ENCODE measurements around the gene C1orf210.

C1orf210 gene

DNA sequence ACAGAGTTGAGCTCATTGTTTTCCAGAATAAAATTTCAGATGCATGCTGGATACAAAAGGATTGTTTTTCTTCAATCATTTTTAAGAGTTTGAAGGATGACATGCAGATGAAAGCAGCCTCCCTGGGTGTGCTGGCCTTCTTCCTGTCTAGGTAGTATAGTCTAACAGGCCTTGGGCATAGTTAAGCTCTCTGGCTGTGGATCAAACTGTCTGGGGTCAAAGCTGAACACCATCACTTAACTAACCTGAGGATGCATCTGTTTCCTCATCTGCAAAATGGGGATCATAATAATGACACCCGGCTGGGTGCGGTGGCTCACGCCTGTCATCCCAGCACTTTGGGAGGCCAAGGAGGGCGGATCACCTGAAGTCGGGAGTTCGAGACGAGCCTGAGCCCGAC is 9.4 kb upstream of the C1orf210 start:
- TF ChIP-seq ISL1 (CRISPR knock-in tag; IDR thresholded peaks at IDR 0.05) (no peak), ZNF70 (CRISPR knock-in tag; IDR thresholded peaks at IDR 0.05) (no peak), TCF4 (CRISPR knock-in tag; IDR thresholded peaks at IDR 0.05; ENCODE audit: borderline replicate concordance) (no peak), ZFP3 (CRISPR knock-in tag; IDR thresholded peaks at IDR 0.05) (no peak), POU6F1 (CRISPR knock-in tag; IDR thresholded peaks at IDR 0.05; ENCODE audit: borderline replicate concordance, low read depth) (no peak), SNAI2 (CRISPR knock-in tag; IDR thresholded peaks at IDR 0.05) (no peak), TOX (CRISPR knock-in tag; IDR thresholded peaks at IDR 0.05; ENCODE audit: borderline replicate concordance) (no peak), ESRRG (CRISPR knock-in tag; IDR thresholded peaks at IDR 0.05) (no peak), ZC3H10 (CRISPR knock-in tag; IDR thresholded peaks at IDR 0.05) (no peak), ARNTL (CRISPR knock-in tag; IDR thresholded peaks at IDR 0.05; ENCODE audit: borderline replicate concordance, low read depth) (no peak), ZNF8 (CRISPR knock-in tag; IDR thresholded peaks at IDR 0.05) (no peak), CSDC2 (CRISPR knock-in tag; IDR thresholded peaks at IDR 0.05) (no peak), ZNF565 (CRISPR knock-in tag; conservative IDR thresholded peaks at IDR 0.05; ENCODE audit: low read depth) (no peak)
- TF ChIP-seq, protein P1, sequence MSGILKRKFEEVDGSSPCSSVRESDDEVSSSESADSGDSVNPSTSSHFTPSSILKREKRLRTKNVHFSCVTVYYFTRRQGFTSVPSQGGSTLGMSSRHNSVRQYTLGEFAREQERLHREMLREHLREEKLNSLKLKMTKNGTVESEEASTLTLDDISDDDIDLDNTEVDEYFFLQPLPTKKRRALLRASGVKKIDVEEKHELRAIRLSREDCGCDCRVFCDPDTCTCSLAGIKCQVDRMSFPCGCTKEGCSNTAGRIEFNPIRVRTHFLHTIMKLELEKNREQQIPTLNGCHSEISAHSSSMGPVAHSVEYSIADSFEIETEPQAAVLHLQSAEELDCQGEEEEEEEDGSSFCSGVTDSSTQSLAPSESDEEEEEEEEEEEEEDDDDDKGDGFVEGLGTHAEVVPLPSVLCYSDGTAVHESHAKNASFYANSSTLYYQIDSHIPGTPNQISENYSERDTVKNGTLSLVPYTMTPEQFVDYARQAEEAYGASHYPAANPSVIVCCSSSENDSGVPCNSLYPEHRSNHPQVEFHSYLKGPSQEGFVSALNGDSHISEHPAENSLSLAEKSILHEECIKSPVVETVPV (CRISPR knock-in tag; IDR thresholded peaks at IDR 0.05): no peak
- ATAC-seq: no peak

- ATAC-seq: peak; percentile 46; the same call in 2 of the 3 replicates
- TF ChIP-seq ESRRG (CRISPR knock-in tag; IDR thresholded peaks at IDR 0.05) (no peak), TCF4 (CRISPR knock-in tag; IDR thresholded peaks at IDR 0.05; ENCODE audit: borderline replicate concordance) (no peak), SNAI2 (CRISPR knock-in tag; IDR thresholded peaks at IDR 0.05) (no peak), OSR1 (CRISPR knock-in tag; IDR thresholded peaks at IDR 0.05) (no peak), ISL1 (CRISPR knock-in tag; IDR thresholded peaks at IDR 0.05) (no peak), BACH2 (CRISPR knock-in tag; IDR thresholded peaks at IDR 0.05; ENCODE audit: borderline replicate concordance) (no peak), ZFP30 (CRISPR knock-in tag; IDR thresholded peaks at IDR 0.05) (no peak), ZNF70 (CRISPR knock-in tag; IDR thresholded peaks at IDR 0.05) (no peak), ZNF565 (CRISPR knock-in tag; conservative IDR thresholded peaks at IDR 0.05; ENCODE audit: low read depth) (no peak), ZFP3 (CRISPR knock-in tag; IDR thresholded peaks at IDR 0.05) (no peak), RARB (CRISPR knock-in tag; IDR thresholded peaks at IDR 0.05) (no peak), TSHZ2 (CRISPR knock-in tag; IDR thresholded peaks at IDR 0.05) (no peak)
- TF ChIP-seq, protein P2, sequence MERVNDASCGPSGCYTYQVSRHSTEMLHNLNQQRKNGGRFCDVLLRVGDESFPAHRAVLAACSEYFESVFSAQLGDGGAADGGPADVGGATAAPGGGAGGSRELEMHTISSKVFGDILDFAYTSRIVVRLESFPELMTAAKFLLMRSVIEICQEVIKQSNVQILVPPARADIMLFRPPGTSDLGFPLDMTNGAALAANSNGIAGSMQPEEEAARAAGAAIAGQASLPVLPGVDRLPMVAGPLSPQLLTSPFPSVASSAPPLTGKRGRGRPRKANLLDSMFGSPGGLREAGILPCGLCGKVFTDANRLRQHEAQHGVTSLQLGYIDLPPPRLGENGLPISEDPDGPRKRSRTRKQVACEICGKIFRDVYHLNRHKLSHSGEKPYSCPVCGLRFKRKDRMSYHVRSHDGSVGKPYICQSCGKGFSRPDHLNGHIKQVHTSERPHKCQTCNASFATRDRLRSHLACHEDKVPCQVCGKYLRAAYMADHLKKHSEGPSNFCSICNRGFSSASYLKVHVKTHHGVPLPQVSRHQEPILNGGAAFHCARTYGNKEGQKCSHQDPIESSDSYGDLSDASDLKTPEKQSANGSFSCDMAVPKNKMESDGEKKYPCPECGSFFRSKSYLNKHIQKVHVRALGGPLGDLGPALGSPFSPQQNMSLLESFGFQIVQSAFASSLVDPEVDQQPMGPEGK (CRISPR knock-in tag; IDR thresholded peaks at IDR 0.05; ENCODE audit: borderline replicate concordance): no peak
Observed at GRCh38 chr1:43293896-43294760, 8.7 kb upstream of the C1orf210 start.

DNA sequence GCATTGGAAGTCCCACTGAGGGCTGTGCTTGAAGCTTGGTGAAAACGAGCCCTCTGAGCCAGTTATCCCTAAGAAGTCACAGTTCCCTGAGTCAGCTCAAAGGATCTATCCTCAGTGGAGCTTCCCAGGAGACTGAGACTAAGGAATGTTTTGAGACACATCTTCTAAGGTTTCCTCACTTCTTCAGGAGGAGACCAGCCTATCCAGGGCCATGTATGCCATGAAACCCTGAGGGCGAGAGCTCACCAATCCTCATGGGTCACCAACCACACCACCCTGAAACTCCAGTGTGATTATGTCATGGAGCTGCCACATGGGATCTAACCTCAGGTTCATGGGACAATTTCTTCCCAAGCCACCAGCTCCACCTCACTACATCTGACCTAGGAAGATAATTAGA is 7.8 kb upstream of the C1orf210 start:
- ATAC-seq: no peak
- no peak for TF ChIP-seq PPARA (CRISPR knock-in tag; IDR thresholded peaks at IDR 0.05; ENCODE audit: borderline replicate concordance)
- no peak for TF ChIP-seq TSHZ2 (CRISPR knock-in tag; IDR thresholded peaks at IDR 0.05)
- no peak for TF ChIP-seq ZFP30 (CRISPR knock-in tag; IDR thresholded peaks at IDR 0.05)
- TF ChIP-seq ISL1 (CRISPR knock-in tag; IDR thresholded peaks at IDR 0.05): no peak
- TF ChIP-seq OSR1 (CRISPR knock-in tag; IDR thresholded peaks at IDR 0.05): no peak
- no peak for TF ChIP-seq RARB (CRISPR knock-in tag; IDR thresholded peaks at IDR 0.05)
- TF ChIP-seq ZC3H10 (CRISPR knock-in tag; IDR thresholded peaks at IDR 0.05): no peak
- no peak for TF ChIP-seq ZNF8 (CRISPR knock-in tag; IDR thresholded peaks at IDR 0.05)
- TF ChIP-seq ESRRG (CRISPR knock-in tag; IDR thresholded peaks at IDR 0.05): no peak
- TF ChIP-seq ZNF70 (CRISPR knock-in tag; IDR thresholded peaks at IDR 0.05): no peak
- TF ChIP-seq, protein P1 (CRISPR knock-in tag; IDR thresholded peaks at IDR 0.05): no peak
- no peak for TF ChIP-seq ARNTL (CRISPR knock-in tag; IDR thresholded peaks at IDR 0.05; ENCODE audit: borderline replicate concordance, low read depth)
- TF ChIP-seq GLIS3 (CRISPR knock-in tag; IDR thresholded peaks at IDR 0.05): no peak
- TF ChIP-seq ZNF565 (CRISPR knock-in tag; conservative IDR thresholded peaks at IDR 0.05; ENCODE audit: low read depth): no peak
